SIG-M5 (cell line): ENCODE data around the gene CFD.
"Not testable (repeated sequence)": the region's sequence is repeated elsewhere in the genome, so short reads cannot be mapped to it uniquely, and the experiment has no call there.

Source experiments
- DNase-seq: peaks from one replicate; lab custom pipeline; 2025; lab: John Stamatoyannopoulos, UW

Gene CFD

DNA sequence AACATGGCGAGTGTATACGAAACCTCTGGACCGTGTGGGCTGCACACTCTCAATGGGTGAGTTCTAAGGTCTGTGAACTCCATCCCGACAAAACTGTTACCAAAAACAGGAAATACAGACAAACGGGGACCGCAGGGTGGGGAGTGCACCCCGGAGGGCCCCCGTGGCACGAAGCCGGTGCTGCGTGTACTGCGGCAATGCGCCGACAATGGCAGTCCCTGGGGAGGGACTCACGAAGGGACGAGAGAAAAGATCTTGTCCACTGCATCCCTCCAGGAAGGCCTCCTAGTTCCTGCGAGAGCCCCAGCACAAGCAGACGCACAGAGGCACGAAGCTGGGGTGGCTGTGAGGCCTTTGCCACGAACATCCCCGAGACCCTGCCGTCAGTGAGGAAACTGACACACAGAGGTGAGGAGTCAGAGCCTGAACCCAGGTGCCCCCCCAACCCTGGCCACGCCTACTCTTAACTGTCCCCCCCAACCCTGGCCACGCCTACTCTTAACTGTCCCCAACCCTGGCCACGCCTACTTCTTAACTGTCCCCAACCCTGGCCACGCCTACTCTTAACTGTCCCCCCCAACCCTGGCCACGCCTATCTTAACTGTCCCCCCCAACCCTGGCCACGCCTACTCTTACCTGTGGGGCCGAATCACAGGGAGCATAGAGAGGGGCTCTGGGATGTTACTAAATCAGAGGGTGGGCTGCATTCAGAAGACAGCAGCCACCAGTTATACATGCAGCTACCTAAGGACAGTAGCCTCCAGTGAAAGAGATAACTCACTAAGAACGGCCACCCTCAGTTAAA lies 29.3 kb downstream of the CFD start:
- DNase-seq: no peak

GRCh38 chr19:889662-890295 lies 30.3 kb downstream of the CFD start:
- DNase-seq: no peak

DNA sequence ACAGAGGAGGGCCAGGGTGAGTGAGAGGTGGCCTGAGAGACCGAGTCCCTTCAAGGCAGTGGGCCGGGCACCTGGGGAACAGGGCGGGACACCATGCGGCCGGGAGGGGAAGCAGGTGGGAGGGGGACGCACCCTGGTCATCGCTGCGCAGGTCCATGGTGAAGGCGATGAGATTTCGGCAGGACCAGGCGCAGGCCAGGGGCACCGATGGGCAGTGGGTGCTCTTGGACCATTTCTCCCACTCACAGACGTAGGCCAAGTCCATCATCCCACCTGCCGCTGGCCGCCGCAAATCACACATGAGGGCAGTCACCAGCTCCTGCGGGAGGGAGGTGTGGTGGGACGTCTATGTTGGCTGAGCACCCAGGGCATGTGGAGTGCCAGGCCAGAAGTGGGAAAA lies 31.4 kb downstream of the CFD start:
- DNase-seq: no peak

DNA sequence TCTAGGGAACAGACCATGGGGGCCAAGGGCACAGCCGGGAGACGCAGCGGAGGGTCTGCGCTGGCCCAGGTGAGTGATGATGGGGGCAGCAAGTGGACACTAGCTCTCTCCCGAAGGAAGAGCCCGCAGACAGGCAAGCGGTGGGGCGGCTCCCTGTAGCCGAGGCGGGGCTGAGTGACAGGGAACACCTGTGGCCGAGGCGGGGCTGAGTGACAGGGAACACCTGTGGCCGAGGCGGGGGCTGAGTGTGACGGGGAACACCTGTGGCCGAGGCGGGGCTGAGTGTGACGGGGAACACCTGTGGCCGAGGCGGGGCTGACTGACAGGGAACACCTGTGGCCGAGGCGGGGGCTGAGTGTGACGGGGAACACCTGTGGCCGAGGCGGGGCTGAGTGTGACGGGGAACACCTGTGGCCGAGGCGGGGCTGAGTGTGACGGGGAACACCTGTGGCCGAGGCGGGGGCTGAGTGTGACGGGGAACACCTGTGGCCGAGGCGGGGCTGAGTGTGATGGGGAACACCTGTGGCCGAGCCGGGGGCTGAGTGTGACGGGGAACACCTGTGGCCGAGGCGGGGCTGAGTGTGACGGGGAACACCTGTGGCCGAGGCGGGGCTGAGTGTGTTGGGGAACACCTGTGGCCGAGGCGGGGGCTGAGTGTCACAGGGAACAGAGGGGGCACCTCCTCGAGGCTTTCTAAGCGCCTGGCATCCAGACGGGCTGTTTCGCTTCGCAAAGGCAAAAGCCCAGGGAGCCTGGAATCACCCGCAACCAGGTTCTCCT lies 32.1 kb downstream of the CFD start:
- not testable (repeated sequence) for DNase-seq

- no peak for DNase-seq
These were observed 32.9 kb downstream of the CFD start for GRCh38 chr19:892243-892893.

GRCh38 chr19:892894-893689 lies 33.6 kb downstream of the CFD start, which contains the start of the genes MED16 and RNU6-9:
Gene MED16 (minus strand): TSS chr19:893187. CDS start chr19:891131, 2,056 bp downstream.
Gene RNU6-9 (plus strand): TSS chr19:893484.
- peak; percentile 34 for DNase-seq

GRCh38 chr19:896434-896833 lies 37.0 kb downstream of the CFD start:
- DNase-seq: no peak

DNA sequence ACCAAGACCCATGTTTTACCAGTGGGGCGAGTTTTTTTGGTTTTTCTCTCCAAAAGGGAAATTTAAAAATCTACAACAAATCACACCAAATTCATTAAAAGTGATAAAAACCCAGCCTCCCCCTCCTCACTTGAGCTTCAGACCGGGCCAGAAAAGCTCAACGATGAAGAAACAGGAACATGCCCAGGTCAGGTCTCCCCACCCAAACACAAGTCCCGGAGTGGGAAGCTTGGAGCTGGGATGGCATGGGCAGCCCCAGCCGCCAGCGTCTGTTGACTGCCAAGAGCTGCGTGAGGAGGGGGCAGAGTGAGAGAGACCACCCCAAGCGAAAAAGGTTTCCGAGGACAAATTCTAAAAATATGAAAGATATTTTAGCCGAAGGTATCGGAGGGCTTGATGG lies 37.5 kb downstream of the CFD start:
- no peak for DNase-seq

DNA sequence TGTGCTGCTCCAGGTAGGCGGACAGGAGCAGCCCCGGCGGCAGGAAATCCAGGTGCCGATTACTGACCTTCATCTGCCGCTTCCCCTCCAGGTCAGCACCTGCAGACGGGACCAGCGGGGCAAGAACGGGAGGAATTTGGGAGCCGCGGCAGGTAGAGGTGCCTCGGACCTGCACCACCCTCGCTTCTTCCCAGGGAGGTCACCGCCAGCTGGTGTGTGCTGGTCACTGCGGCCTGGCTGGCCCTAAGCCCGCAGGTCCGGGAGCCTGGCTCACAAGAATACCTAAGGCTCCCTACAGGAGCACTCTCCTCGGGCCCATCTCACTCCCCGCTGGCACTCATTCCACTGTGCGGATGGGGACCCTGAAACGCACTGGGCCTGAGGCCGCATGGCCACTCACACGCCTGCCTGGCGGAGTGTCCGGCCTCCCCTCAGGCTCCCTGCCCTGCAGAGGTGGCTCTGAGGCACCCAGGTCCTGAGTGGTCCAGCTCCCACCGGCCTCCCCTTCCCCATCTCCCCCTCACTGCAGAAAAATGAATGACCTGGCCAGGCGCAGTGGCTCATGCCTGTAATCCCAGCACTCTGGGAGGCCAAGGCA lies 38.1 kb downstream of the CFD start:
- DNase-seq: no peak

DNA sequence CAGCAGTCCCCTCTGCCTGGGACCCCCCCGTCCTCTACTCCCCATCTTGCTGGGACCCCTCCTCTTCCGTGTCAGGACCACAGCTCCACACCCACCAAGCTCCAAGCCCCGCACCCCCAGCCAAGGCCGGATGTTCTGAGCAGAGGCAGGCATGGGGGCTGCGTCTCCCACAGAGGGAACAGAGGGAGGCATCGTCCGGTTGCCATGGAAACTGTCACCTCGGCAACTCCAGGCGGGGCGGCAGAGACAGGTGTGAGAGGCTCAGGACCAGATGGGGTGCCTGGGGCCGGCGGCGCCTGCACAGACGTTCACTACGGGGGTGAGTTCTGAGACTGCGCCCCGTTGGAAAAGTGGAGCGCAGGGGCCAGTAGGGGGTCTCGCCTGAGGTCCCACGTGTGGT lies 39.2 kb downstream of the CFD start:
- DNase-seq: no peak

- no peak for DNase-seq
These were observed 40.0 kb downstream of the CFD start for GRCh38 chr19:899336-900042.

GRCh38 chr19:900043-900301 lies 40.5 kb downstream of the CFD start:
- no peak for DNase-seq

DNA sequence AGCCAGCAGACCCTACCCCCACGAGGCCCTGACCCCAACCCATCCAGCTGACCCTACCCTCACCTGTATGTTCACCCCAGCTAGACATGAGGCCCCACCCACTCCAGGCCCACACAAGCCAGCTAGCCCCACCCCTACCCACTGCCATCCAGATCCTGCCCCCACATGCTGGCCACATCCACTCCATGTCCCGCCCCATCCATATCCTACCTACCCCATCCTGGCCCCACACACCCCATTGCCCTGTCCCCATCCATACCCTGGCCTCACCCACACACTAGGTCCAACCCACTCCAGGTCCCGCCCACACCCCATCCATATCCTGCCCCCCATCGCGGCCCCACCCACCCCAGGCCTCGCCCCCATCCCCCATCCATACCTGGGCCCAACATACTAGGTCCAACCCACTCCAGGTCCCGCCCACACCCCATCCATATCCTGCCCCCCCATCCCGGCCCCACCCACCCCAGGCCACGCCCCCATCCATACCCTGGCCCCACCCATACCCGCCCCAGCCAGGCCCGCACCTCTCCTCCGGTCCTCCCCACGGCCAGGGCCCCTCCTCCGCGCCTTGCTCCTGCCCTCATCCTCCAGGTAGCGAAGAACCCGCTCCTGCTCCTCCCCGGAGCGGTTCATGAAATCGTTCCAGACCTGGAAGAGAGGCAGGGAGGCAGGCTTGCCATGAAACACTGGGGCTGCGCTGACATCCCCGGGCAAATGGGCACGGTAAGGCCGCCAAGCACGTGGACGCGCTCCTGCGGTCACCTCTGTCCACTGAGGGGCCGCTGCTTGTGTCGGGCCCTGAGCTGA lies 41.0 kb downstream of the CFD start:
- no peak for DNase-seq

- DNase-seq: no peak
These were observed 42.0 kb downstream of the CFD start for GRCh38 chr19:901216-902092.

GRCh38 chr19:902093-902370 lies 42.6 kb downstream of the CFD start:
- DNase-seq: no peak

GRCh38 chr19:902446-903226 lies 43.2 kb downstream of the CFD start:
- DNase-seq: no peak

DNA sequence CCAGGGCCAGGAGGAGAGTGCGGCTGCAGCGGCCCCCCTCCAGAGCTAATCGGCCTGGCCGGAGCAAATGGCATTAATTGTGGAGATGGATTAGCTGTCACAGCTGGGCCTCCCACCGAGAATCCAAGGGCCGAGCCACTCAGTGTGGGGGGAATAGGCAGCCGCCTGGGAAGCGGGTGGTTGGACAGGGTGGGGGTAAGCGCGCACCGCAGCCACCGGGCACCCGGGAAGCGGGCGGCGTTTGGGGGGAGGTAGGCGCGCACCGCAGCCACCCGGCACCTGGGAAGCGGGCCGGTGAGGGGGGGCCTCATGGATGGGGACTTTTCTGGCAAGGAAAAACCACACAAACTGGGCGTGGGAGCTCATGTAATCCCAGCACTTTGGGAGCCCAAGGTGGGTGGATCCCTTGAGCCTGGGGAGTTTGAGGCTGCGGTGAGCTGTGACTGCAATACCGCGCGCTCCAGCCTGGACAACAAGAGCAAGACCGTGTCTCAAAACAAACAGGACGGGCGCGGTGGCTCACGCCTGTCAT lies 43.9 kb downstream of the CFD start:
- no peak for DNase-seq

DNA sequence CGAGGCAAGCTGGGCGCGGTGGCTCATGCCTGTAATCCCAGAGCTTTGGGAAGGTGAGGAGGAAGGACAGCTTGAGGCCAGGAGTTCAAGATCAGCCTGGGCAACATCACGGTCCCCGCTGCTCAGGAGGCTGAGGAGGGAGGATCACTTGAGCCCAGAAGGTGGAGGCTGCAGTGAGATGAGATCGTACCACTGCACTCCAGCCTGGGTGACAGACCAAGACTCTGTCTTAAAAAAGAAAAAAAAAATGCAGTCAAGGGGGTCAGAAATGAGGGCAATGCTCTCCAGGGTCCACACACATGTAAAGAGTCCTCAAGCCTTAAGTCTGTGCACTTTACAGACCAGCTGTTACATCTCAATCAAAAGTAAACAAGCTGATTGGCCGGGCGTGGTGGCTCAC lies 45.1 kb downstream of the CFD start:
- no peak for DNase-seq
